Activated CD4-positive, alpha-beta T cell treated with anti-CD3 and anti-CD28 coated beads, Interleukin-2, amount 50 U/mL, for 24 hours (primary cell): ENCODE data around the gene TEX14.
"Not testable (repeated sequence)": the region's sequence is repeated elsewhere in the genome, so short reads cannot be mapped to it uniquely, and the experiment has no call there.

ENCODE experiments used
- DNase-seq, 2 donors: peaks; one replicate each; pipeline ENCODE4 v3.0.0-alpha.2; 2020; ENCODE audit warnings: low read depth in 1 of 2, low spot score in 1 of 2

Gene TEX14

DNA sequence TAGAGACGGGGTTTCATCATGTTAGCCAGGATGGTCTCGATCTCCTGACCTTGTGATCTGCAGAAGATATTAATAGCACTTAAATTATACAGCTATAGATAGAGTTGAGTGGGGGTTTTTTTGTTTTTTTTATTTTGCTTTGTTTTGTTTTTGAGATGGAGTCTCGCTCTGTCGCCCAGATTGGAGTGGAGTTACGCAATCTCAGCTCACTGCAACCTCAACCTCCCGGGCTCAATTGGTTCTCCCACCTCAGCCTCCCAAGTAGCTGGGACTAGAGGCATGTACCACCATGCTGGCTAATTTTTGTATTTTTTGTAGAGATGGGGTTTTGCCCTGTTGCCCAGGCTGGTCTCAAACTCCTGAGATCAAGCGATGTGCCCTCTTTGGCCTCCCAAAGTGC is 1.8 kb downstream of the TEX14 start:
- not testable (repeated sequence) for DNase-seq

DNA sequence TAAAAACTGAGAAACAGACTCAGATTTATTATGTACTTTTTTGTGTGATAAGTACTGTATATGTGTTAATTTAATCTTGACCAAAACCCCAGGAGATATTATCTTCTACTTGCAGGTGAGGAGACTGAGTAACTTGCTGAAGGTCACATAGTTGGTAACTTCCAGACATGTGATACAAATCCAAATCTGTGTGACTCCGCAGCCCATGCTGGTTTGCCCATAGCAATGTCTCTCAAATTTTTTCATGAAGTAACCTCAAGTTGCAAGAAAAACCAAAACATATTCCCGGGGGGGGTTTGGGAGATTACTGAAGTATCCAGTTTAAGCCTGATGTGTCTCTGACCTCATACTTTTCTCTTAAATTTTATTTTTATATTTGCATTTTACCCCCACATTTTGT is 3.3 kb downstream of the TEX14 start:
- no peak for DNase-seq

GRCh38 chr17:58686980-58687379 is 4.9 kb downstream of the TEX14 start:
- no peak for DNase-seq

DNA sequence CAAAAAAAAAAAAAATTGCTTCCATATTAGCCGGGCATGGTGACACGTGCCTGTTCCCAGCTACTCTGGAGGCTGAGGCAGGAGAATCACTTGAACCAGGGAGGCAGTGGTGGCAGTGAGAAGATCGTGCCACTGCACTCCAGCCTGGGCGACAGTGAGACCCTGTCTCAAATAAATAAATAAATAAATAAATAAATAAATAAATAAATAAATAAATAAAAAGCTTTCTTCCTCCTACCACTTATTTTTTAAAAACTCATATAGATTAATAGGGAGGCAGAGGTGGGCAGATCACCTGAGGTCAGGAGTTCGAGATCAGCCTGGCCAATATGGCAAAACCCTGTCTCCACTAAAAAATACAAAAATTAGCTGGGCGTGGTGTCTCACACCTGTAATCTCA is 7.4 kb downstream of the TEX14 start:
- DNase-seq: not testable (repeated sequence)

DNA sequence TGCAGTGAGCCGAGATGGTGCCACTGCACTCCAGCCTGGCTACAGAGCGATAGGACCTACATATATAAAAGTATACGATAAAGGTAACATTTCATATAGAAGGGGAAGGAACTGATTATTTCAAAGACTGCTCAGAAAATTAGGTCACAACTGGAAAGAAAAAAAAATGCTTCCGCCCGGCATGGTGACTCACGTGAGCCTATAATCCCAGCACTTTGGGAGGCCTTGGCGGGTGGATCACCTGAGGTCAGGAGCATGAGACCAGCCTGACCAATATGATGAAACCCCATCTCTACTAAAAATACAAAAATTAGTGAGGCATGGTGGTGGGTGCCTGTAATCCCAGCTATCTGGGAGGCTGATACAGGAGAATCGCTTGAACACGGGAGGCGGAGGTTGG is 7.8 kb downstream of the TEX14 start:
- no peak for DNase-seq

DNA sequence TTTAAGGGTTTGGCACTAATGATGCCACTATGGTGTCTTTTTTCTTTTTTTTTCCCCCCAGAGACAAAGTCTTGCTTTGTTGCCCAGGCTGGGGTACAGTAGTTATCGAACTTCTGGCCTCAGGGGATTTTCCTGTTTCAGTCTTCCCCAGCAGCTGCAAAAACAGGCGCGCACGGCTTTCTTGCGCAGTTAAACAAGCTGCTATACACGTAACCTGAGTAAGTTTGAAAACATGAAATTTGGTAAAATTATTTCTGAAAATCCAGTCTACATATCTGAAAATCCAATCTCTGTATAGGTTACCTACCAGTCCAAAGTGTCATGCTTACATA is 11.8 kb downstream of the TEX14 start:
- no peak for DNase-seq

GRCh38 chr17:58679263-58680037 is 12.4 kb downstream of the TEX14 start:
- DNase-seq: no peak

GRCh38 chr17:58678287-58678686 is 13.6 kb downstream of the TEX14 start:
- not testable (repeated sequence) for DNase-seq

- no peak for DNase-seq
These were observed 14.5 kb downstream of the TEX14 start for GRCh38 chr17:58677194-58677880.

DNA sequence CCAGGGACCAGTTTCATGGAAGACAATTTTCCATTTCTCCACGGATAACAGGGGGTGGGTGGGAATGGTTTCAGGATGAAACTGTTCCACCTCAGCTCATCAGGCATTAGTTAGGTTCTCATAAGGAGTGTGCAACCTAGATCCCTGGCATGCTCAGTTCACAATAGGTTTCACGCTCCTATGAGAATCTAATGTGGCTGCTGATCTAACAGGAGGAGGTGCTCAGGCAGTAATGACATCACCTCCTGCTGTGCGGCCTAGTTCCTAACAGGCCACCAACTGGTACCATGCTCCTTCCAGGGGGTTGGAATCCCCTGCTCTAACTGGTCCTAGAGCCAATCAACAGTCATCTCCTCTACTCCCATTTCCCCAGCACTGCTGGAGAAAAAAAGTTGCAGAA is 19.9 kb downstream of the TEX14 start:
- no peak for DNase-seq

DNA sequence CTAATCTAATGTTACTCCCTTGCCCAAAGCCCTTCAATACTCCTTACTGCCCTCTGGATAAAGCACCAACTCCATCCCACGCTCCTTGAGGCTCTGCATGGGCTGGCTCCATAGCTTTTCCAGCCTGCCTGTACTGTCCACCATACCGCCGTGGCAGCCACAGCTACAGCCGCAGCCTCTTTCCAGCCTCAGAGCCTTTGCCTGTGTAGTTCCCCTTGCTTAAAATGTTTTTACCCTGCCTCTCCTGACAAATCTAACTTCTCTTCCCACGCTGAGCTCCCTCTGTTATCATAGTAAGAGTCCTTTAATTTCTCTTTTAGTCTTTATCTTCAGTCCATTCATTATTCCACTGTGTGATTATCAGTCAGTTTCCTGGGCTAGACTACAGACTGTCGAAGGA is 22.0 kb downstream of the TEX14 start:
- DNase-seq: no peak

- no peak for DNase-seq
These were observed 23.3 kb downstream of the TEX14 start for GRCh38 chr17:58668598-58668935.

DNA sequence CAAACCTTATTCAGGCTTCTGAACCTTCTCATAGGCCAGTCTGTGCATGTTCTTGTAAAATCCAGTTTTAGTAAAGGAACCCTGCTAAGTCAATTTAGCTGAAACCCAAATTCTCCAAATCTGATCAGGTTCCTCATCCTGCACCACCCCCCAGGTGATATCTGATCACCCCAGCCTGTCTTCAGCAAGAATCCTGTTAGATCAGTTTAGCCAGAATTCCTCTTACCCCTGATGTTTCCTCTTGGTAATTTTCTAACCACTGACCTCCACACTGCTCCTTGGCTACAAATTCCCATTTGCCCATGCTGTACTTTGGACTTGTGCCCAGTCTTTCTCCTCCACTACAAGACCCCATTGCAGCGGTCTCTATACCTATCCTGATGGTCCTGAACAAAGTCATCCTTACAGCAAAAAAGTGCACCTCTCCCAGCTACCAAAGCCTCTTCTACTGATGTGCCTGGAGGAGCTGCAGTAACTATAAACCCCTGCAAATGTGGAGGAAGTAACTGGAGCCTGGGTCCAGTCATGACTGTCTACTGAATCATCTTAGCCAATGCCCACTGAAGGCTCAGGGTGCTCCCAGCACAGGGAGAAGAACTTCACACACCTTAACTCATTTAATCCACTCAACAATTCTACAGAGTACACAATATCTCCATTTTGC is 23.8 kb downstream of the TEX14 start:
- DNase-seq: no peak

DNA sequence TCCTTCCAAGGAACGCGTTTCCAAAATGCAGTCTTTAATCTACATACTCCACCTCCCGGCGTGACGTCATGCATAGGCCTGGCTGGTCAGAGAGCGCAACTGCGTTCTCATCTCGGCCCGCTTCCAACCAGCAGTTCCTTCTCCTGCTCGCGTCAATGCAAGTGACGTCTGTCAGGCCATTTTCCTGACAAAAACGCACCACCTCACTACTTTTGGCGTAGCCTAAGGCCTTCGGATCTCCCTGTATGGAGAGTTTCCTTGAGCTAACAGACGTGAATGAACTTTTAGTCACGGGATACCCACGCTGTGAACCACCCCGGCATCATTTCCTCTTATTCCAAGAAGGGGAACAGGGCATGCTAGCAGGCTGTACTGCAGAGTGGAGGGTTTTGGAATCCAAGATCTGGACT is 25.0 kb downstream of the TEX14 start:
- no peak for DNase-seq

DNA sequence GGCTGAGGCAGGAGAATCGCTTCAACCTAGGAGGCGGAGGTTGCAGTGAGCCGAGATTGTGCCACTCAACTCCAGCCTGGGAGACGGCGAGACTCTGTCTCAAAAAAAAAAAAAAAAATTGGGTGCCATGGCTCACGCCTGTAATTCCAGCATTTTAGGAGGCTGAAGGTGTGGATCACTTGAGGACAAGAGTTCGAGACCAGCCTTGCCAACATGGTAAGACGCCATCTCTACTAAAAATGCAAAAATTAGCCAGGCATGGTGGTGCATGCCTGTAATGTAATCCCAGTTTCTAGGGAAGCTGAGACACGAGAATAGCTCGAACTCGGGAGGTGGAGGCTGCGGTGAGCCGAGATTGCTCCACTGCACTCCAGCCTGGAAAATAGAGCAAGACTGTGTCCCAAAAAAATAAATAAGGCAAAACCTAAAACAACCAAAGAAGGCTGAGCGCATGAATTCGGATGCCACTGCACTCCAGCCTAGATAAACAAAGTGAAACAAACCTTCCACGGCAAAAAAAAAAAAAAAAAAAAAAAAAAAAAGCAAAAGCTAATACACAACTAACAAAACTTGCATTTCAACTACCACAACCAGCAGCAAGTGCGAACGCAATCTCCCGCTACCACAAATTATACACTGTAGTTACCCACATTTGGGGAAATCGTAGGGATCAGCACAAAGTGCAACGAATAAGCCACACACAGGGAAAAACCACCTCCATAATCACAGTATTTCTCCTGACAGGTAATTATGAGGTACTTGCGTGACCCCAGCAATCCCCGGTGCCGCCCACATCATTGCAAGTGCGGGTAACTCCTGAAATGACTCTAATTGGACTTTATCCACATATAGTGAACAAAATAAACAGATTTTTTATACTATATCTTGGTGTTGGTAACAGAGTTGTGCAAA is 25.6 kb downstream of the TEX14 start:
- DNase-seq: no peak

GRCh38 chr17:58664302-58664701 is 27.5 kb downstream of the TEX14 start:
- DNase-seq: no peak

DNA sequence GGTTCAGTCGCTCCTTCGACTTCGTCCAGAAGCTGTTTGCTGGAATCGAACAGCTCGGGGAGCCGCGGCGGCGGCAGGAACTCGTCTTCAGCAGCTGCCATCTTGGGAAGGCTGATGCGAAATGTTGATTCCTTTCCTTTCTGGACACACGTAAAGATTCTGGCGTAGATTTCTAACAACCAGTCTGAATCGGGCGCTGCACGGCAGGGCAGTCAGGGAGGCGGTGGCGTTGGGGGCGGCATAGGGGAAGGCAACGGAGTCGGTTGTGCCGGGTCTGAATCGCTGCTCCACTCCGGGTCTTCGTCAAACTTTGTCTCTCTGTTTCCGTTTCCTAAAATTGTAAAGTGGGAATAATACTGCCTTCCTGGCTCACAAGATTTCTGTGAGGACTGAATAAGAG is 30.3 kb downstream of the TEX14 start:
- no peak for DNase-seq

GRCh38 chr17:58660621-58661020 is 31.2 kb downstream of the TEX14 start:
- DNase-seq: no peak

DNA sequence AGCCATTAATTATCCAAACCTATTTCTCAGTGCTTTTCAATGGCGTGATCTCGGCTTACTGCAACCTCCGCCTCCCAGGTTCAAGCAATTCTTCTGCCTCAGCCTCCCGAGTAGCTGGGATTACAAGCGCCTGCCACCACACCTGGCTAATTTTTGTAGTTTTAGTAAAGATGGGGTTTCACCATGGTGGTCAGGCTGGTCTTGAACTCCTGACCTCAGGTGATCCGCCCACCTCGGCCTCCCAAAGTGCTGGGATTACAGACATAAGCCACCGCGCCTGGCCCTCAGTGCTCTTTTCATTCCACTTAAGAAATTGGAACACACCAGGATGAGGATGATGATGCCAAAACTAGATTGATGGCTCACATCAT is 32.1 kb downstream of the TEX14 start:
- DNase-seq: not testable (repeated sequence)

DNA sequence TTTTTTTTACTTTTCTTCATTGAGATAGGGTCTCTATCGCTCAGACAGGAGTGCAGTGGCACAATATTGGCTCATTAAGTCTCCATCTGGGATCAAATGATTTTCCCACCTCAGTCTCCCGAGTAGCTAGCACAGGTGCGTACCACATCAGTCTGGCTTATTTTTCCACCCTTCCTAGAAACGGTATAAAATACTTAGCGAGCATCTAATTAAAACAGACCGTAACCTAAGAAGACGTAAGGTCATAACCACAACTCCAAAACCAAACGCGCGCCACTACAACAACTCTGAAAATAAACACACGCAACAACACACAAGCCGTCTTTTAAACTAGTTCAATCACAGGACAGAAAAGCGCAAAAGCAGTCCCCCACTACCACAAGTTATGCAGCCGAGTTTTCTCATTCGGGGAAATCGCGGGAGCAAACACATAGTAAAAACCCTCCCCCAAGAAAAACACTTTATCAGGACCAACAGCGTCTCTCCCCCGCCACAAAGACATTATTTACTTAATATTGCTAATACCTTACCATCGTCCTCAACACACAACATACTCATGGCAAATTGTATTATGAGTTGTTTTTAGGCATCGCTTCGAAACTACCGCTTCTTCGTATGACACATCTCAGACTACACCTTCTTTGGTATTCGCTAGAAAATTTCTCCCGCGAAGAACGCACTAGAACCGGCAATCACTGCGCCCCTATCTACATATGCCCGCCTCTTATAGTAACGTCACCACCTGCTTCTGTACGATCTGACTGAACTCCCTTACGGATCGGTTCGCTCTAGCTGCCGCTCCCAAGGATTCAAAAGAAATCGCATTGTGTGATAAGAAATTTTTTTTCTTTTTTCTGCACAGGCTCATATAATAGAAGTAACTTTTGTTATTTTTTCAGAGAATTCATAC is 32.8 kb downstream of the TEX14 start:
- peak; percentile 56 to 85 for DNase-seq
